GM19351 (cell line): ENCODE data around the gene SEMA4C.
A peak's percentile ranks its signal among the peaks of the same experiment; 100 is the strongest.

Source experiments
- ATAC-seq: cut with Tn5 transposase; IDR thresholded peaks from one replicate; pipeline ENCODE4 v1.9.1; 2021; ENCODE audit warnings: mild to moderate bottlenecking, moderate library complexity; ENCODE audit not compliant: unreplicated experiment

SEMA4C gene

DNA sequence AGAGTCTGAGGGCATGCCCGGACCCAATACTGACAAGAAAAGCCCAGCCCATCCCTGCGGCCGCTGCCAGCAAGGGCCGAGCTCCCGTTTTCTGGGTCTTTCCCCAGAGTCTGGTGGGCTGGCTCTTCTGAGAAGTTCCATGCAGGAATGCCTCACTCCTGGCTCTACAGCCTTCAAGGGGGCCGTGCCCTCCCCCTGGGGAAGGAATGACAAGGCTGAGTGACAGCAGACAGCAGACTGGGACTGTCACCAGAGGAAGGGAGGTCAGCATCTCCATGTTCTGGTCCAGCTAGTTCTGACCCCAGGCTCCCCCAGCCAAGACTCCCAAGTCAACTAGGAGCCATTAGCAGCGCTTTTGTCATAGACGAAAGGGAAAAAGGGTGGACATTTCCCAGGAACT is 13.0 kb upstream of the SEMA4C start:
- ATAC-seq: no peak

DNA sequence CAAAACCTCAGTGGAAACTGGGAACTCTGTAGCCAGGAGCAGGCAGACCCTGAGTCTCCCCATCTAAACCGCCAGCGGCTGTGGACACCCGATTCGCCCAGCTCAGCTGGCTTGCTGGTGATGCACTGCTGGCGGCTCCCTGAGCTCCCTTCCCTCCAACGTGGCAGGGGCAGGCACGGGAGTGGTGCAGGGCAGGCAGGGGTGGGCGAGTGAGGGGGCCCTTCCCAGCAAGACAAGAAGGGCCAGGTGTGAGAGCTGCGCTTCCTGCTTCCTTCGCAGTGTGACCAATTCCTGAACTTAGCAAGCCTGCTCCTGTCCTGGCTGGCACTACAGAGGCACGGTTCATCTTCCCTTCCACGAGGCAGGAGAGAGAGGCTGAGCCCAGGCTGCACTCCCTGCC is 12.3 kb upstream of the SEMA4C start:
- no peak for ATAC-seq

- ATAC-seq: no peak
Observed at GRCh38 chr2:96881349-96882195, 11.7 kb upstream of the SEMA4C start.

DNA sequence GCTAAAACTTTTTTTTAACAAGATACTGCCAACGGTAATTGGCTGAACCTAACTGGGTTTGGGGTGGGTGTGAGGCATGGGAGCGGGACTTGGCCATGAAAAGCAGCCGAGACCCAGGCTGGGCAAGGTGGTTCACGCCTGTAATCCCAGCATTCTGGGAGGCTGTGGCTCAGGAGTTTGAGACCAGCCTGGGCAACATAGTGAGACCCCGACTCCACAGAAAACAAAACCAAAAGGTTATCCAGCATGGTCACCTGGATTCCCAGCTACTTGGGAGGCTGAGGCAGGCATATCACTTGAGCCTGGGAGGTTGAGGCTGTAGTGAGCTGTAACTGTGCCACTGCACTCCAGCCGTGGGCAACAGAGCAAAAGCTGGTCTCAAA is 11.0 kb upstream of the SEMA4C start:
- no peak for ATAC-seq

DNA sequence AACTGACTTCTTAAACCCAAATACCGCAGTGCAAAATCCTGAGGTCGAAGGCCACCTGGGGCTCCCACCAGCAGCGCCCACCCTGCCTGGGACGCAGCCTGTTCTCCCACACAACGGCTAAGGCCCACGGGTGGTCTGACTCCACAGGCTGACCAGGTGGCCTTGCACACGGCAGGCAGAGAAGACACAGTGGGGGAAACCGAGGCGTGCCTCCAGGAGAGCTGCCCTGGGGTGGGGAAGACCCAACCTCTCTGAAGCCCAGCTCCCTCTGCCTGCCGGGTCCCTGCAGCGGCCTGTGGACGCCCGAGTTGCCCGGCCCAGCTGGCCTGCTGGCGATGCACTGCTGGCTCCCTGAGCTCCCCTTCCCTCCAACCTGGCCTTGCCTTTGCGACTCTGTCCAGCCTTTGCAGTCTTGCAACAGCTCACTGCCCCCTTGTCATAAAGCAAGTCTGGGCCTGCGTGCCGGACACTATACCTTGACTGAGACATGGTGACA is 9.7 kb upstream of the SEMA4C start:
- ATAC-seq: no peak

GRCh38 chr2:96878796-96879544 is 9.1 kb upstream of the SEMA4C start:
- ATAC-seq: no peak

GRCh38 chr2:96878171-96878570 is 8.3 kb upstream of the SEMA4C start:
- ATAC-seq: no peak

- no peak for ATAC-seq
Observed at GRCh38 chr2:96877631-96878092, 7.8 kb upstream of the SEMA4C start.

DNA sequence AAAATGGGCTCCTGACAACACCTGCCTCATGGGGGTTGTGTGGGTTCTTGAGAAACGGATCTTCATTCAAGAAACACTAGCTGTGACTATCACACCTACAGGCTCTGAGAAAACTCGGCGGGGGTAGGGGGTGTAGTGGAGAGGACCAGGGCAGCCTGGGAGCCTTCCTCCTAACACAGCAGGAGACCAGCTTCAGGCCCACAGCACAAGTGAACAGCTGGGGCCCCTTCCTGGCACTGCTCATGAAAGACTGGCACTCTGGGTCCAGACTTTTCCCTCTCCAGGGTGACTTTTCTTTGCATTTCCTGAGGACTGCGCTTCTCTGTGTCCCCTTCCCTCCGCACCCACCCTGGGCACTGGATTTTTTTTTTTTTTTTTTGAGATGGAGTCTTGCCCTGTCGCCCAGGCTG is 7.2 kb upstream of the SEMA4C start:
- ATAC-seq: no peak

DNA sequence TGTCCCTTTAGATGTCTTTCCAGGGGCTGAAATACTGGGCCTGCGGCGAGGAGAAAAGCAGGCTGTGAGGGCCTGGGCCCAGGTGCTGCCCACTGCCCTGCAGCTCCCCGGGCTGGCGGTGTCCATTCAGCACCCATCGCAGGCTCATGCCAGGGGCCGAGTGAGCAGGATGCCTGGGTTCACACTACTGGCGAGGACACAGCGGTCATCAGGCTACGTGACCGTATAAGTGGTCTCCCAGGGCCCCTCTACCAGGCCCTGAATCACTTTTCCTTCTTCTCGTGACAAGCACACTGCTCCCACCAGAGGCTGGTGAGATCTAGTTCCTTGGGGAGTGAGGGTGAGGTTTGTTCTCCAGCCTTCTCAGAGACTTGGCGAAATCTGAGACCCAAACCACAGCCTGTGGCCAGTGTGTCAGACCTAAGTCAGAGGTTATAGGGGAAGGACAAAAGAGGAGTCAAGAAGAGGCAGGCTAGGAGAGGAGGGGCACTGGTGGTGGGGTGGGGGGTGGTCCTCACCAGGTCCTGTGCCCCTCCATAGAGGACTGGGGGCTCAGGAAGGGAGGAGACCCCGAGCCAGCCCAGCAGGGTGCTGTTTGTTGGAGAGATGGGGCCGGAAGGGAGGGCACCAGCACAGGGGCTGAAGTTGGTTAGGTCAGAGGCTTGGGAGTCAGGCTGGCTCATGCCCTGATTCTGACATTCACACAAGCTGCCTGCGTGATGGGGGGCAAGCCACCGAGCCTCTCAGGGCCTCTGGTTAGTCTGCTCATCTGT is 6.6 kb upstream of the SEMA4C start:
- no peak for ATAC-seq

- no peak for ATAC-seq
Observed at GRCh38 chr2:96875498-96876268, 5.8 kb upstream of the SEMA4C start.

DNA sequence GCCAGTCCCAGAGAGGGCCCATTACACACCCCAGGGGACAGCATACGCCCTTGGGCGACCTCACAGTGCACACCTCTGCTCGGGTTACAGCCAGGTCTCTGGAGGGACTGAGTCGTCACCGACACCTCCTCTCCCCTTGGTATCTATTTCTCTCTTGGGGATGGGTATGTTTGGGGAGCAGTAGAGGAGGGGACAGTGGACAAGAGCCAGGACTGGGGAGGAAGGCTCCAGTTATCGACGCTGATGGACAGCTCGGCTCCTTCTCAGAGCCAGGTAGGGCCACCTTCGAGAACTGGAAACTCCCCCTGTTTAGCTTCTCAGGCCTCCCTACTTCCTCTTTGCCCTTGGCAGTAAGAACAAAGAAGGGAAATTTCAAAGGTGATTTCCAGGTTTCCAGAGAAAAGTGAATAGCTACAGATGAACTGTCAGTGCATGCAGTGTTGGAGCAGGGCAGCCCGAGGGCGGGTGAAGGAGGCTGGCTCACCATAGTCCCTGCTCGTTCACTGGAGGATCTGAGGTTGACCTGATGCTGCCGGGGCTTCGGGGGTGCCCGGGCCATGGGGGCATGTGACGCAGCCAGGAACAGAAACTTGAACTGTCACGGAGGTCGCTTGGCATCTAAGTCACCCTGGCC is 4.4 kb upstream of the SEMA4C start:
- no peak for ATAC-seq

GRCh38 chr2:96873651-96874096 is 3.8 kb upstream of the SEMA4C start:
- no peak for ATAC-seq

DNA sequence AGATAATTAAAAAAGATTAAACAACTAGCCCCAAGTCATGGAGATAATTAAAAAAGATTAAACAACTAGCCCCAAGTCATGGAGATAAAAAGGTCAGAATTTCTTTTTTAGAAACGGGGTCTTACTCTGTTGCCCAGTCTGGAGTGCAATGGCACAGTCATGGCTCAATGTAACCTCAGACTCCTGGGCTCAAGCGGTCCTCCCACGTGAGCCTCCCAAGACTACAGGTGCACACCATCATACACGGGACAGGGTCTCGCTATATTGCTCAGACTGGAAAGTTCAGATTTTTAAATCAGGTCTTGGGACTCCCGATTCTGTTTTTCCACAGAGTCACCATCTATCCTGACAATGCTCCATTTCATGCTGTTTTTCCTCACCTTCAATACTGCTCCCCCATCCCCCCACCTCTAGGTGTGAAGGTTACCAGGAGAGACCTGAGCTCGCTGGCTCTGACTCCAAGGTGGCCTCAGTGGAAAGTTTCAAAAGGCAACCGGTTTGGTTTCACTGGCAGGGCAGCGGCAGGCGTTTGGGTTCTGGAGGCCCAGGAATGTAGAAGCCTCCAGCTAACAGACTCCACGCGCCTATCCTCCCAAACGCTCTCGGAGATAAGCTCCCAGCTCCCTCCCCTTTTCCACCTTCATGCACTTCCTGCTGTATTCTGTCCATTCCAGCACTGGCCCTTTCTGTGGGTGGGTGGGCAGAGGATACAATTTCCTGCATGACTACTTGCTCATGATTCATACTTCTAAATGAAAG is 2.9 kb upstream of the SEMA4C start:
- no peak for ATAC-seq

GRCh38 chr2:96870626-96871255 is 861 bp upstream of the SEMA4C start:
- ATAC-seq: no peak

DNA sequence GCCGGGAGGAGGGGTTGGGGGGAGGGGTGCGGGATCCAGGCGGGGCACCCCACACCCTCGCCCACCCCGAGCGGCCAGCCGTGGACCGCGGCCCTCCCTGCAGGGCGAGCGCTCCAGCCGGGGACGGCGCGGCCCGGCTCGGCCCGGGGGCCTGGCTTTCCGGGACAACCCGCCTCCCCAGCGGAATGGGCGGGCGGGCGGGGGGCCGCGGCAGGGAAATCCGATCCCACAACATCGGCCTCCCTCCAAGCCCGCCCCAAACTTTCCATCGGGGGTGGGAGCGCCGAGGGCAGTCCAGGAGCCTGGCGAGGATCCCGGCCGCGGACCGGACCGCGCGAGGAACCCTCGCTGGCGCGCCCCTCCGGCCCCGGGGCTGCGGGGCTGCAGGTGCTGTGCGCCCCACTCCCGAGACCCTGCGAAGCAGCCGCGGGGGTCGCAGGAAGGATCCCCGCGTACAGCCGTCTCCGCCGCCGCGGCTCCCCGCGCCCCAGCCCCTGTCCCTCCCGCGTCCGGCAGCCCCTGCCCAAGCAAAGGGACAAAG is 529 bp downstream of the SEMA4C start:
- ATAC-seq: peak; percentile 9

DNA sequence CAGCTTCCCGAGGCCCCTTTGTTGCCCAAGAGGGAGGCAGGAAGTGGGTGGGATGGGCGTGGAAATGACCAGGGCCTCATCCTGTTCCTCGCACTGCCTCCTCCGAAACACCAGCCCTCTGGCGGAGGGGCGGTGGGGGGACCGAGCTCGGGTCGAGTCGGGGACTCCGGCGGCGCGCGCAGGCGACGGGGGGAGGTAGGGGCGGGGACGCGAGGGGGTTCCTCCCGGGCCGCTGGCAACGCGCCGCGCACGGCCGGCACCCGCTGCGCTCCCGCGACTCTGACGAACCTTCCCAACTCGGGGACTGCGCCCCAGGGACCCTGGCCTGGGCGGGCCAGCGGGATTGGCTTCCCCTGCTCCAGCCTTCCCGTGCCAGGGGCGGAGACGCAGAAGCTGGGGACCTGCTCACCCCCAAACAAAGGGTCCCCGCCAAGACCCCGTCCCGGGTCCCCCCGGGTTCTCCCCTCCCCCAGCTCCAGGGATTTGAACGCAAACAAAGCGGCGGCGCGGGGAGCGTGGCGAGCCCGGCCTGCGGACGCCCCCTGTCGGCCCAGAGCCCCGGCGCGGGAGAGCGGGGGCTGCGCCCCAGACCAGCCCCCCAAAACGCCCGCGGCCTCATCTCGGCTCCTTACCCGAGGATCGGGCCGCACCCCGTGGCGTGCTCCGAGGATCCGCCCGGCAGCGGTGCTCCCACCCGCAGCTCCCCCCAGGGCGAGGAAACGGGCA is 1.2 kb downstream of the SEMA4C start:
- ATAC-seq: peak; percentile 48
